Caki2 (cell line): ENCODE data around the gene ITGB2. TPM values are rescaled to one million over a fixed set of nuclear protein-coding genes. Genes with fewer than 3 reads are reported as not detected.
"Not testable (repeated sequence)": the region's sequence is repeated elsewhere in the genome, so short reads cannot be mapped to it uniquely, and the experiment has no call there.

Experiments
- DNase-seq: peaks from one replicate; pipeline ENCODE4 v3.0.0-alpha.2; 2015; ENCODE audit warnings: low read depth
- in situ Hi-C: cut with HindIII; loops from 2 replicates; pipeline ENCODE4 v1.10.0; 2016; ENCODE audit warnings: low sequenced_read_pairs, low pct_unique_long_range_greater_than_20kb, mixed read lengths
- total RNA-seq: library from RNA; depleted of rRNA; stranded (reverse); fragments of >200 nt; shearing (Covaris generic); gene quantifications from 2 replicates; pipeline ENCODE4 v1.2.3, GENCODE V29; 2014; ENCODE audit warnings: low replicate concordance

The ITGB2 gene
- total RNA-seq, 1 experiment from 2014 or later = 11.9 TPM

DNA sequence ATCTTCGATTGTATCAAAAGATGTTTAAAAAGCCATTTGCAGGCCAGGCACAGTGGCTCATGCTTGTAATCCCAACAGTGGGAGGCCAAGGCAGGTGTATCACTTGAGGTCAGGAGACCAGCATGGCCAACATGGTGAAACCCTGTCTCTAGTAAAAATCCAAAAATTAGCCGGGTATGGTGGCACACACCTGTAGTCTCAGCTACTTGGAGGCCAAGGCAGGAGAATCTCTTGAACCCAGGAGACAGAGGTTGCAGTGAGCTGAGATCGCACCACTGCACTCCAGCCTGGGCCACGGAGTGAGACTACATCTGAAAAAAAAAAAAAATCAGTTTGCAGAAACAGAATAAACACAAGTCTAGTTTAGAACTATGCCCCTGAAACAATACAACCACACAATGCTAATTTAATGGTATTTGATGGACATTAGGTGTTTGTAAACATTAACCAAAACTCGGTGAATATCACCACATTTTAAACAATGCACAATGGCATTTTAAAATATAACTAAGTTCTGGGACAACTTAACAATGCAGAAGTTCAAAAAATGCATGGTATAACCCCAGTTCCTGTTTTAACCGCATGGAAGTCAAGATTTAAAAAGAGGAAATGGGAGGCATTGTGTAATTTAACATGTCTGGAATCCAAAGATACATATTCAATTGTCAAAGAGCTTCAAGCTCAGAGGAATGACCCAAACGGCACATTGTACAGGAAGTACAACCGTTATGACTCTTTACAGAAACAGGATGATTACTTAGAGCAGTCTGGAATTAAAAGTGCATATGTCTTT is 40.1 kb downstream of the ITGB2 start:
- no peak for DNase-seq
- in situ Hi-C loops = no loop called here

DNA sequence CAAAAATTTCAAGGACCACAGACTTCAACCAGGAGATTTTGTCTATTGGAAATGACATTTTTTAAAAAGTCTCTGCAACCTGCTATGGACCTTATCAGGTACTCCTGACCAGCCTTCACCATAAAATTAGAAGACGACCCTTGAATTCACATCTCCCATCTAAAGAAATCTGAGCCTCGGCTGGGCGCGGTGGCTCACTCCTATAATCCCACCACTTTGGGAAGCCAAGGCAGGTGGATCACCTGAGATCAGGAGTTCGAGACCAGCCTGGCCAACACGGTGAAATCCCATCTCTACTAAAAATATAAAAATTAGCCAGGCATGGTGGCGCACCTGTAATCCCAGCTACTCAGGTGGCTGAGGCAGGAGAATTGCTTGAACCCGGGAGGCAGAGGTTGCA is 41.5 kb downstream of the ITGB2 start:
- DNase-seq, in situ Hi-C loops: not testable (repeated sequence)

DNA sequence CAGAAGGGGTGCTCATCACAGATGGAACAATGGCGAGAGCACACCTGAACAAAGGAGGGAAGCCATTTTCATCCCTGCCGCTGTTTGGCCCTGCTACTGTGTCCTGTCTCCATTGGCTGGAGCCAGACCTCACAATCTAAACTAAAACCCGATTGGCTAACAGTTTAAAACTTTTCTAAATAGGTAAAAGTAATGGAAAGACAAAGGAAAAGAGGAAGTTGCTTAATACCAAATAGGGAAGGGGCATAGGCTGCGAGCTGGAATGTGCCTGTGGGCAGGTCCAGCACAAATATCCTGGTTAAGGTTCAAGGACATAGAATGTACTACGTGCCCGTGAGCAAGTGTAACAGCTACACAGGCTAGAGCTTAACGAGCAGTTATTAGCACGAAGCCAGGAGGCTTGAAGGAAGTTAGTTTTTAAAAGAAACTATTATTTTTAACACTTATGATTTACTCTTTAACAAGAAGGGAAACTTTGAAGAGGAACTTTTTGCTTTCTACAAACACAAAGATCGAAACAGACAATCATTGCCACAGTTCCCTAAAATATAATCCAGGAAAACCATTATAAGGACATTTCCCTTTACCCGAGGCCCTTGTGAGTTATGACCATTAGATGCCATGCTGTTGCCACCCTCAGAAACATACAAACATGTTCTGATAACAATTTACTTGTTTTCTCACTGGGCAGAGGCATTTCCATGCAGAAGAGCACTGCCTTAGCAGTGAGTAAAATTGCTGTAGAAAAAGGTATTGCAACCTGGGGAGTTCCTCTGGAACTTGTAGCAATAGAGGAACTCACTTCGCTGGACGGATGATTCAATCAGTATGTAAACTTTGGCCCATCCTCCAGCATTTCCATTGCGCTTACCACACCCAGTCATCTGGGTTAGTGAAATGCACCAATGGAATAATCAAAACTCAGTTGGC is 42.4 kb downstream of the ITGB2 start:
- no peak for DNase-seq

DNA sequence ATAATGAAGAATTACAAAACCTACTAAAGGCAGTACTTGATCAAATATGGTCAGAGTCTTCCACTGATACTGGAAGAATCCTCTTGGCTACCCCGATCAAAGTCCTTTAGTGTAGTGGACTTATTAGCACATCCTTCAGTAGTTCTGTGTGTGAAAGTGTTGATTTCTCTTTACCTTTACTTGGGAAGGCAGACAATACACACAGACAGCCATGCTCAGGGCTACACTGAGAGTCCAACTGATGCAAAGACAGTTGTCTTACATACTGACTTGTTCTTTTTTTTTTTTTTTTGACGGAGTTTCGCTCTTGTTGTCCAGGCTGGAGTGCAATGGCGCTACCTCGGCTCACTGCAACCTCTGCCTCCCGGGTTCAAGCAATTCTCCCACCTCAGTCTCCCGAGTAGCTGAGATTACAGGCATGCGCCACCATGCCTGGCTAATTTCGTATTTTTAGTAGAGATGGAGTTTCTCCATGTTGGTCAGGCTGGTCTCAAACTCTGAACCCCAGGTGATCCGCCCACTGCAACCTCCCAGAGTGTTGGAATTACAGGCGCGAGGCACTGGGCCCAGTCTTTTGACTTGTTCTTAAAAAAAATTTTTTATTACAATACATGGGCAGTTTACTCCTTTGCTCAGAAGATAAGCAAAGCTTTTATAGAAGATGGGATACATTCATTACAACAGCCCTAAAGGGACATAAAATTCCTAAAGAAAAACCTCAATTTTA is 43.7 kb downstream of the ITGB2 start:
- in situ Hi-C loops = no loop called here
- no peak for DNase-seq

More for the DNA sequence above, 42.4 kb downstream of the ITGB2 start:
- in situ Hi-C loops = no loop called here

GRCh38 chr21:44875316-44875700 is 45.4 kb downstream of the ITGB2 start:
- no peak for DNase-seq
- in situ Hi-C loops = no loop called here

GRCh38 chr21:44874497-44875315 is 46.0 kb downstream of the ITGB2 start:
- in situ Hi-C loops = no loop called here

GRCh38 chr21:44874240-44874496 is 46.5 kb downstream of the ITGB2 start:
- in situ Hi-C loops = no loop called here
- no peak for DNase-seq

More at GRCh38 chr21:44874497-44875315, 46.0 kb downstream of the ITGB2 start:
- DNase-seq = no peak

GRCh38 chr21:44873356-44874239 is 47.1 kb downstream of the ITGB2 start, which contains the start of gene PTTG1IP:
PTTG1IP (minus strand) TSS chr21:44873690; CDS start chr21:44873616, 74 bp downstream.
- in situ Hi-C loops = no loop called here

GRCh38 chr21:44872649-44873355 is 47.9 kb downstream of the ITGB2 start:
- in situ Hi-C loops = no loop called here
- DNase-seq = peak; percentile 31

More at GRCh38 chr21:44873356-44874239, 47.1 kb downstream of the ITGB2 start, which contains the start of gene PTTG1IP:
- DNase-seq = peak; percentile 98

GRCh38 chr21:44872323-44872648 is 48.4 kb downstream of the ITGB2 start:
- in situ Hi-C loops = no loop called here
- DNase-seq = peak; percentile 39

DNA sequence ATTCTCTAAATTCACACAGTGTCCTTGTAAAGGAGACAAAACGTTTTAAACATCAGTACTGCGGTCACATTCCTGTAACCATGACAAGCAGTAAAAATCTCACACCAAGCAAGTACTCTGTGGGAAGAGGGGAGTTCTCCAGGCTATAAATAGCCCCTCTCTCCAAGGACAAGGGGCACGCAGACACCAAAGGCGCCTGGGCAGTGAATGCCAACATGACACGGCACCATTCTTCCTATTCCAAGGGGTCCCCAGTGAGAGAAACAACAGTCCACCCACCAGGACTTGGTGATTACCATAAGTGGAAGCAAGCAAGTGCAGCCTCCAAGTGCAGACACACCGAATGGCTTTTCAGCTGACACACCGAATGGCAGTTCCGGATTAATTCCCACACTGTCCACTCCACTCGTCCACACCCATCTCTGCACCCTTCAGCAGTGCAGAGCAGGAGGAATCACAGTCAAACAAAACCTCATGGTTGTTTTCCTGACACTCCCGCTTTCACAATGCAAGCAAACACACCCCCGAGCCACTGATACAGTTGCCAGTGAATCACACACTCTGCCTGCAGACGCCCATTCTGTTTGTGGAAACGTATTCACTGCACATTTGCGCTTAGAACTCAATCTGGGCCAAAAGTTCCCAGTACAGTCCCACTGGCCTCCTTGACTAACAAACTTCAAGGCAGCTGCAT is 49.0 kb downstream of the ITGB2 start:
- in situ Hi-C loops = no loop called here
- peak; percentile 40 for DNase-seq

- no peak for DNase-seq
- in situ Hi-C loops = no loop called here
These were observed 49.8 kb downstream of the ITGB2 start for GRCh38 chr21:44870748-44871495.

- DNase-seq = peak; percentile 92
- in situ Hi-C loops = no loop called here
These were observed 50.6 kb downstream of the ITGB2 start for GRCh38 chr21:44869781-44870747.

DNA sequence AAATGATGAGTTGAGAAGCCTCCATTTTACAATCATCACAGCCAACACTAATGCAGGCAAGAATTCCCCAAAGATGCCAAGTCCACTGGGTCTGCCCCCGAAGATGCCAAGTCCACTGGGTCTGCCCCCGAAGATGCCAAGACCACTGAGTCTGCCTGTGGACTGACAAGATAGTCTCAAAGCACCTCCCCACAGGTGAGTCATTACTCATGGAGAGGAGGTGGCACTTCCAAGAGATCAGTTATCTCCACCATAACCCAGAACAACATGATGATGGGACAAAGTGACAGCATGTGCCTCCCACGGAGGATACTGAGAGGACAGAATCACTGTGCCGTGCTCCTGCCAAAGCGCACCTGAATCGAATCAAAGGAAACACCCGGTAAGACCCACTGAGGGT is 52.0 kb downstream of the ITGB2 start:
- in situ Hi-C loops = no loop called here
- no peak for DNase-seq
